HepG2 (cell line): Measurements from ENCODE around the gene FEM1B. TPM values are rescaled to one million over a fixed set of nuclear protein-coding genes. Genes with fewer than 3 reads are reported as not detected.
A peak's percentile ranks its signal among the peaks of the same experiment; 100 is the strongest.

Source experiments
- ATAC-seq: fragments of 200-7000 bp; cut with Tn5 transposase; 3 replicates; pipeline ENCODE4 v1.9.1; 2020; ENCODE audit warnings: mild to moderate bottlenecking, moderate library complexity
- BruUV-seq: library from RNA; stranded (reverse); fragments of 400-500 nt; replicated peaks from 2 replicates; lab custom pipeline; 2021; lab: Mats Ljungman, UMichigan
- CTCF ChIA-PET: fragments of 300-600 bp; formaldehyde crosslinking; extraction: SDS; loops from one replicate; lab custom pipeline; 2021; ENCODE audit warnings: low total read pairs, inconsistent platforms, low intra/inter-chr PET ratio; lab: Yijun Ruan, JAX
- POLR2A ChIA-PET: fragments of 350-600 bp; sonication (Branson Sonifier 250); formaldehyde crosslinking; loops from one replicate; lab custom pipeline; 2020; ENCODE audit warnings: antibody characterized with exemption, inconsistent platforms; lab: Yijun Ruan, JAX
- DNase-seq: peaks from one replicate; pipeline ENCODE4 v3.0.0-alpha.2; 2015; ENCODE audit warnings: low spot score
- FAIRE-seq: peaks from 3 replicates; lab custom pipeline; 2011; peaks lifted over from hg19 to GRCh38; lab: Jason Lieb, UNC
- H2AFZ ChIP-seq: one replicate; pipeline ENCODE4 v1.6.1; 2011; ENCODE audit warnings: low read length, inconsistent platforms
- H3K27ac ChIP-seq: fragments of 300-600 bp; 3 replicates; pipeline ENCODE4 v1.8.0; 2011; ENCODE audit warnings: mixed run types, mild to moderate bottlenecking, mixed read lengths, low read length, inconsistent platforms; ENCODE audit not compliant: insufficient read depth; ENCODE audit errors: extremely low read length
- H3K27me3 ChIP-seq, 2 experiments: fragments of 200-600 bp in 1 of 2; 2 replicates in 1 of 2; 3 replicates in 1 of 2; pipeline versions ENCODE4 v1.6.0 to v1.8.0; 2011; ENCODE audit warnings: low read length in 2 of 2, mild to moderate bottlenecking in 2 of 2, moderate library complexity in 2 of 2, inconsistent platforms in 1 of 2; ENCODE audit not compliant: insufficient read depth in 2 of 2, control insufficient read depth in 1 of 2
- H3K36me3 ChIP-seq, 2 experiments: fragments of 200-600 bp in 1 of 2; replicated peaks in 1 of 2; 2 replicates in 1 of 2; 3 replicates in 1 of 2; pipeline versions ENCODE4 v1.5.1 to v1.8.0; 2011; ENCODE audit warnings: low read length in 2 of 2, inconsistent platforms in 1 of 2; ENCODE audit not compliant: insufficient read depth in 2 of 2, control insufficient read depth in 1 of 2
- H3K4me1 ChIP-seq: 2 replicates; pipeline ENCODE4 v1.5.1; 2012; ENCODE audit warnings: low read length, inconsistent platforms; ENCODE audit not compliant: insufficient read depth
- H3K4me2 ChIP-seq: 2 replicates; pipeline ENCODE4 v1.6.0; 2011; ENCODE audit warnings: low read depth, low read length, inconsistent platforms
- H3K4me3 ChIP-seq, 3 experiments: fragments of 200-600 bp in 1 of 3; sonication (generic), shearing (Covaris generic) in 1 of 3; replicated peaks in 1 of 3; 2 replicates each; pipeline ENCODE4 v1.5.1; 2011 to 2016; ENCODE audit warnings: low read length in 3 of 3, inconsistent platforms in 2 of 3, low read depth in 2 of 3, mild to moderate bottlenecking in 2 of 3, control low read depth in 1 of 3, mixed read lengths in 1 of 3; ENCODE audit not compliant: insufficient read depth in 1 of 3
- H3K79me2 ChIP-seq: one replicate; pipeline ENCODE4 v1.6.1; 2011; ENCODE audit warnings: low read length, inconsistent platforms; ENCODE audit not compliant: insufficient read depth
- H3K9ac ChIP-seq: 2 replicates; pipeline ENCODE4 v1.6.0; 2011; ENCODE audit warnings: mild to moderate bottlenecking, low read depth, low read length, inconsistent platforms; ENCODE audit not compliant: insufficient read depth
- H3K9me3 ChIP-seq: 2 replicates; pipeline ENCODE4 v1.5.1; 2012; ENCODE audit warnings: mild to moderate bottlenecking, low read length
- H4K20me1 ChIP-seq: 2 replicates; pipeline ENCODE4 v1.6.0; 2011; ENCODE audit warnings: inconsistent platforms, mild to moderate bottlenecking, low read length, moderate library complexity; ENCODE audit not compliant: insufficient read depth
- ARNT ChIP-seq: fragments of 450-650 bp; IDR thresholded peaks from 2 replicates; pipeline ENCODE4 v1.6.1; 2017
- HOMEZ ChIP-seq: IDR thresholded peaks from 2 replicates; pipeline ENCODE4 v1.6.1; 2016; ENCODE audit warnings: low read depth
- JDP2 ChIP-seq: sonication (generic); formaldehyde crosslinking; IDR thresholded peaks from 2 replicates; pipeline ENCODE4 v1.8.1; 2022; ENCODE audit warnings: missing genetic modification reagents, borderline replicate concordance
- MAF1 ChIP-seq: sonication (generic); formaldehyde crosslinking; IDR thresholded peaks from 2 replicates; pipeline ENCODE4 v1.5.0; 2020; ENCODE audit warnings: missing genetic modification reagents, borderline replicate concordance
- RFX1 ChIP-seq: fragments of 450-650 bp; IDR thresholded peaks from 2 replicates; pipeline ENCODE4 v1.6.1; 2017
- SALL1 ChIP-seq: sonication (generic); formaldehyde crosslinking; IDR thresholded peaks from 2 replicates; pipeline ENCODE4 v1.8.0; 2022; ENCODE audit warnings: mild to moderate bottlenecking, missing genetic modification reagents
- SOX13 ChIP-seq, 3 experiments: fragments of 450-650 bp in 1 of 3; sonication (generic) in 1 of 3; formaldehyde crosslinking in 1 of 3; IDR thresholded peaks in 2 of 3; conservative IDR thresholded peaks in 1 of 3; 2 replicates each; pipeline versions ENCODE4 v1.5.0 to v1.6.1; 2016 to 2020; ENCODE audit warnings: antibody characterized with exemption in 1 of 3, mild to moderate bottlenecking in 1 of 3, missing compliant biosample characterization in 1 of 3, missing genetic modification reagents in 1 of 3, moderate library complexity in 1 of 3
- SP140L ChIP-seq: sonication (generic); formaldehyde crosslinking; IDR thresholded peaks from 2 replicates; pipeline ENCODE4 v1.4.0; 2020; ENCODE audit warnings: missing genetic modification reagents, borderline replicate concordance
- TARDBP ChIP-seq: sonication (generic); formaldehyde crosslinking; IDR thresholded peaks from 2 replicates; pipeline ENCODE4 v1.8.0; 2022; ENCODE audit warnings: mild to moderate bottlenecking, missing genetic modification reagents
- TSC22D2 ChIP-seq: sonication (generic); formaldehyde crosslinking; IDR thresholded peaks from 2 replicates; pipeline ENCODE4 v1.5.1; 2020; ENCODE audit warnings: missing genetic modification reagents, mild to moderate bottlenecking, borderline replicate concordance
- ZNF256 ChIP-seq: sonication (generic); formaldehyde crosslinking; conservative IDR thresholded peaks from 2 replicates; pipeline ENCODE4 v1.4.0; 2020; ENCODE audit warnings: missing genetic modification reagents
- ZNF33A ChIP-seq: sonication (generic); formaldehyde crosslinking; IDR thresholded peaks from 2 replicates; pipeline ENCODE4 v1.5.1; 2020; ENCODE audit warnings: missing genetic modification reagents, mild to moderate bottlenecking, moderate library complexity, borderline replicate concordance
- ZNF468 ChIP-seq: sonication (generic); formaldehyde crosslinking; IDR thresholded peaks from 2 replicates; pipeline ENCODE4 v1.8.0; 2022; ENCODE audit warnings: mild to moderate bottlenecking, moderate library complexity, missing genetic modification reagents
- ZNF616 ChIP-seq: sonication (generic); formaldehyde crosslinking; IDR thresholded peaks from 2 replicates; pipeline ENCODE4 v1.5.0; 2020; ENCODE audit warnings: low read depth, mild to moderate bottlenecking, missing genetic modification reagents
- ZNF644 ChIP-seq: IDR thresholded peaks from 2 replicates; pipeline ENCODE4 v1.6.1; 2016; ENCODE audit warnings: low read depth
- ZNF7 ChIP-seq: IDR thresholded peaks from 2 replicates; pipeline ENCODE4 v1.6.1; 2016; ENCODE audit warnings: missing biosample characterization, missing genetic modification reagents
- WGBS: methylation state at CpG from one replicate; pipeline ENCODE4 v1.1.6; 2017; ENCODE audit warnings: low lambda C conversion rate; 5-methylcytosine and 5-hydroxymethylcytosine counted together
- in situ Hi-C: cut with HindIII; loops from 2 replicates; pipeline ENCODE4 v1.10.0; 2017; ENCODE audit warnings: low pct_unique_long_range_greater_than_20kb; ENCODE audit not compliant: extremely low pct_ligation_motif_present
- intact Hi-C: fragments of 100-400 bp; cut with micrococcal nuclease; formaldehyde crosslinking; loops from one replicate; pipeline ENCODE4 v1.10.0; 2022; ENCODE audit not compliant: unreplicated experiment
- polyA plus RNA-seq, 8 experiments: library from polyadenylated mRNA; depleted of rRNA in 3 of 8; stranded (reverse) in 7 of 8; unstranded in 1 of 8; fragments of >200 nt; fragmentation: Illumina TruSeq in 4 of 8; extraction: Trizol in 4 of 8; gene quantifications; 2 replicates each; pipeline versions ENCODE4 v1.2.1 to v1.2.3, GENCODE V29; 2011 to 2016; ENCODE audit warnings: low read depth in 4 of 8, missing spikeins in 1 of 8, mixed read lengths in 1 of 8; ENCODE audit not compliant: insufficient read depth in 1 of 8
- total RNA-seq, 5 experiments: library from RNA; depleted of rRNA; stranded (reverse); fragments of >200 nt; fragmentation: Illumina TruSeq; extraction: Trizol; gene quantifications; 2 replicates each; pipeline ENCODE4 v1.2.3, GENCODE V29; 2016; ENCODE audit warnings: low read depth in 1 of 5
- TF ChIP-seq, protein P1 (sequence below): sonication (generic); formaldehyde crosslinking; IDR thresholded peaks from 2 replicates; pipeline ENCODE4 v1.4.0; 2020; ENCODE audit warnings: missing genetic modification reagents
- TF ChIP-seq, protein P2 (sequence below): IDR thresholded peaks from 2 replicates; pipeline ENCODE4 v1.6.1; 2018; ENCODE audit warnings: missing genetic modification reagents, mild to moderate bottlenecking, missing compliant biosample characterization

Gene FEM1B
- total and polyA plus RNA-seq, 2 of the 13 experiments (the other 11 are each of a cell fraction or from before 2014, with no cell fraction given): 38.1 to 40.0 TPM

GRCh38 chr15:68285259-68285980, 7.9 kb downstream of the FEM1B start:
- WGBS: 79% methylated on average over 5 of the region's 5 CpGs
- Histone ChIP-seq H3K4me3 (no peak overlapping the region), H2AFZ (no peak overlapping the region), H3K4me2 (peak overlapping the region; percentile 4; the same call in 1 of the 2 replicates), H3K79me2 (peaks cover 99% of the 10 kb centered on the region), H3K9me3 (no peaks in the 10 kb centered on the region), H3K27me3 (no peaks in the 10 kb centered on the region), H3K9ac (no peak overlapping the region), H3K27ac (peak overlapping the region; percentile 61), H3K4me1 (peaks cover 47% of the 10 kb centered on the region), H3K36me3 (peaks cover 9 to 33% of the 10 kb centered on the region in 2 experiments), H4K20me1 (peaks cover 38% of the 10 kb centered on the region)
- ChIA-PET POLR2A (interaction anchor here (0.7 kb wide), 1 partner anchor 8 kb away, joined by 5 read pairs; the partner anchor contains the start of gene FEM1B), CTCF (no interaction called here)
- FAIRE-seq: peak; percentile 79
- peak; percentile 88 for ATAC-seq
- no TSS peak for BruUV-seq
- peak; percentile 85 for DNase-seq
- intact Hi-C loops: no loop called here
- in situ Hi-C loops: no loop called here
- TF ChIP-seq ARNT (no peak), HOMEZ (CRISPR knock-in tag) (0 out of 2 replicates have a peak, but pooled peaks have one; percentile 15), ZNF616 (CRISPR knock-in tag) (no peak), TSC22D2 (CRISPR knock-in tag) (no peak), SP140L (no peak), ZNF644 (CRISPR knock-in tag) (peak; percentile 20; the same call in 1 of the 2 replicates), ZNF33A (no peak), JDP2 (CRISPR knock-in tag) (no peak), RFX1 (no peak), MAF1 (CRISPR knock-in tag) (no peak), ZNF468 (CRISPR knock-in tag) (no peak), TARDBP (CRISPR knock-in tag) (no peak), SALL1 (peak; percentile 29; the same call in 1 of the 2 replicates), SOX13 (IDR thresholded peaks at IDR 0.05) (no peak), SOX13 (CRISPR knock-in tag; conservative IDR thresholded peaks at IDR 0.05 in 1 of 2, IDR thresholded peaks at IDR 0.05 in 1 of 2) (peak in 1 of 2 experiments; percentile 64; a peak in 1 of 4 replicates), ZNF256 (CRISPR knock-in tag) (0 out of 2 replicates have a peak, but pooled peaks have one; percentile 40), ZNF7 (CRISPR knock-in tag) (peak; percentile 98)
- TF ChIP-seq, protein P1, sequence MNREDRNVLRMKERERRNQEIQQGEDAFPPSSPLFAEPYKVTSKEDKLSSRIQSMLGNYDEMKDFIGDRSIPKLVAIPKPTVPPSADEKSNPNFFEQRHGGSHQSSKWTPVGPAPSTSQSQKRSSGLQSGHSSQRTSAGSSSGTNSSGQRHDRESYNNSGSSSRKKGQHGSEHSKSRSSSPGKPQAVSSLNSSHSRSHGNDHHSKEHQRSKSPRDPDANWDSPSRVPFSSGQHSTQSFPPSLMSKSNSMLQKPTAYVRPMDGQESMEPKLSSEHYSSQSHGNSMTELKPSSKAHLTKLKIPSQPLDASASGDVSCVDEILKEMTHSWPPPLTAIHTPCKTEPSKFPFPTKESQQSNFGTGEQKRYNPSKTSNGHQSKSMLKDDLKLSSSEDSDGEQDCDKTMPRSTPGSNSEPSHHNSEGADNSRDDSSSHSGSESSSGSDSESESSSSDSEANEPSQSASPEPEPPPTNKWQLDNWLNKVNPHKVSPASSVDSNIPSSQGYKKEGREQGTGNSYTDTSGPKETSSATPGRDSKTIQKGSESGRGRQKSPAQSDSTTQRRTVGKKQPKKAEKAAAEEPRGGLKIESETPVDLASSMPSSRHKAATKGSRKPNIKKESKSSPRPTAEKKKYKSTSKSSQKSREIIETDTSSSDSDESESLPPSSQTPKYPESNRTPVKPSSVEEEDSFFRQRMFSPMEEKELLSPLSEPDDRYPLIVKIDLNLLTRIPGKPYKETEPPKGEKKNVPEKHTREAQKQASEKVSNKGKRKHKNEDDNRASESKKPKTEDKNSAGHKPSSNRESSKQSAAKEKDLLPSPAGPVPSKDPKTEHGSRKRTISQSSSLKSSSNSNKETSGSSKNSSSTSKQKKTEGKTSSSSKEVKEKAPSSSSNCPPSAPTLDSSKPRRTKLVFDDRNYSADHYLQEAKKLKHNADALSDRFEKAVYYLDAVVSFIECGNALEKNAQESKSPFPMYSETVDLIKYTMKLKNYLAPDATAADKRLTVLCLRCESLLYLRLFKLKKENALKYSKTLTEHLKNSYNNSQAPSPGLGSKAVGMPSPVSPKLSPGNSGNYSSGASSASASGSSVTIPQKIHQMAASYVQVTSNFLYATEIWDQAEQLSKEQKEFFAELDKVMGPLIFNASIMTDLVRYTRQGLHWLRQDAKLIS (CRISPR knock-in tag): no peak
- TF ChIP-seq, protein P2, sequence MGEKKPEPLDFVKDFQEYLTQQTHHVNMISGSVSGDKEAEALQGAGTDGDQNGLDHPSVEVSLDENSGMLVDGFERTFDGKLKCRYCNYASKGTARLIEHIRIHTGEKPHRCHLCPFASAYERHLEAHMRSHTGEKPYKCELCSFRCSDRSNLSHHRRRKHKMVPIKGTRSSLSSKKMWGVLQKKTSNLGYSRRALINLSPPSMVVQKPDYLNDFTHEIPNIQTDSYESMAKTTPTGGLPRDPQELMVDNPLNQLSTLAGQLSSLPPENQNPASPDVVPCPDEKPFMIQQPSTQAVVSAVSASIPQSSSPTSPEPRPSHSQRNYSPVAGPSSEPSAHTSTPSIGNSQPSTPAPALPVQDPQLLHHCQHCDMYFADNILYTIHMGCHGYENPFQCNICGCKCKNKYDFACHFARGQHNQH (CRISPR knock-in tag): no peak
